ENCODE data around the gene CDH23.

The CDH23 gene

GRCh38 chr10:71565284-71566000, 168.7 kb downstream of the CDH23 start:
- no peak for DNase-seq (ENCODE audit: low read depth)

DNA sequence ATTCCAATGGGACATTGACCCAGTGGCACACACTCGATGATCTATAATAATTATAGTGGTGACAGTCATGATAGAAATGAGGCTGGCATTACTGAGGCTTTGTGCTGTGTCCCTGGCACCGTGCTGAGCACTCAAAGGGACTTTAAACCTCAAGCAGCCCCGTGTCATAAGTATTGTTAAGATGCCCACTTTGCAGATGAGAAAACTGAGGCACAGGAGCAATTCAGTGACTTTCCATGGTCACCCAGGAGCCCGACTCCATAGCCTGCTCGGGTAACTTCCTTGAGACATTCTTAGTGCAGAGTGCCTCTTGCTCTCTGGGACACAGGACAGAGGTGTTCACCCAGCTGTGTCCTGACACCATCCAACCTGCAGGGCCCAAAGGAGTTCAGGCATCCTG, 170.3 kb downstream of the CDH23 start:
- no peak for DNase-seq (ENCODE audit: low read depth)

- no peak for DNase-seq (ENCODE audit: low read depth)
Measured at GRCh38 chr10:71568896-71569492, 172.3 kb downstream of the CDH23 start.

DNA sequence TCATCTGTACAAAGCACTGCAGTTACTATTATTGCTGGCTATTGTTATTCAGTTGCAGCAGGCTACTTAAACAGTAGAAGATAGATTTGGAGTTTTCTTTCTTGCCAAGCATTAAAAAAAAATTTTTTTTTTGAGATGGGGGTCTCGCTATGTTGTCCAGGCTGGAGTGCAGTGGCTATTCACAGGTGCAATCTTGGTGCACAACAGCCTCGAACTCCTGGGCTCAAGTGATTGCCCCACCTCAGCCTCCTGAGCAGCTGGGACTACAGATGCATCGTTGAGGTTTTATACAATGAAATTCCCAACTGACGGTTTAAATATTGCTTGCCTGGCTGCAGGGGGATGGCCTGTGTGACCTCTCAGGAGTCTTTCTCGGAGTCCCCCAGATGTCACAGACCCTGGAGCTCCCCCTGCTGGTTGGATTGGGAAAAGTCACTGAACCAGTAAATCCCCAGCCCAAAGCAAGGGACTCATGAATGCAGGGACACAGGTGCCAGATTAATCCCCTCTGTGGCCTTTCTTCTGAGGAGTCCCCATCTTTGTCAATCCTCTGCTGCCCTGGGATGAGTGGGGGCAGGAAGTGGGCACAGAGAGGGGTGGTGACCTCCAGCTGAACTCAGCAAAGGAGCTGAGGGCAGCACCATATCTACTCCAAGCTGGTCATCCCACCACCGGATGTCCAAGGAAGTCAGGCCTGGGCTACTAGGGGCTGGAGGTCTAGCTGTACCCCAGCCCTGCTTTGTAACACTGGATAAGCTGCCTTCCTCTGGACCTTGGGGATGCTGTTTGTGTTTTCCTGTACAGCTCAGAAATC, 173.3 kb downstream of the CDH23 start:
- no peak for DNase-seq (ENCODE audit: low read depth)

DNA sequence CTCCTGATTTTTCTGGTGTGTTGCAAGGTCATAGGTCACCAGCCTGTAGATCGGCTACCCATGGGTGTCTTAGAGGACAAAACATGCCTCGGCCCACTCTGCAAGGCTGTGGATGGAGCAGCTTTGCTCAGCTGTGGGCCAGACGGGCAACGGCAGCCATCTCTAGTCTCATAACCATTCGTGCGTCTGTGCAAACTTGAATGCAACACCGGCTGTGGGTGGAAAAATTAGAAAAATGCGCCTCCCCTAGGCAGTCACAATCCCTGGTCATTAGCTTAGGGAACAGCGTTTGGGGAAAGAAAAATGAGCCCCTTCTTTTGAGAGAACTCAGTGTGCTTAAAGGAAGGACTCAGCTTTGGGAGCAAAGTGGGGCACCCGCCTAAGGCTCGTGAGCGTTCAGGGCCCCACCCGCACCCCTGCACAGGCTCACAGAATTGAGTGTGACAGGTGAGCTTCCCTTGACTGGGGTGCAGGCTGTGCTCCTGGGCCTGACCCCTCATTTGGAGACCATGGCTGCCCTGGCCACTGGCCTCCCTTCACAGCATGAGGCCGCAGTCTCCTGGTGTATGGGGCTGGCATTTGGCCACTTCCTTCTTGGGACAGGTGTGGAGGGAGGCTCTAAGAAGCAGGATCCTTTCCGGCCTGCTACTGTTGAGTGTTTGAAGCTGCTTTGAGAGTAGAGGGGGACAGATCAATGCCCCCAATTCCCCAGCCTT, 174.9 kb downstream of the CDH23 start:
- DNase-seq (ENCODE audit: low read depth), result no peak

GRCh38 chr10:71572962-71573361, 176.2 kb downstream of the CDH23 start:
- DNase-seq (ENCODE audit: low read depth), result no peak

GRCh38 chr10:71573562-71574518, 177.1 kb downstream of the CDH23 start:
- DNase-seq (ENCODE audit: low read depth), result no peak

DNA sequence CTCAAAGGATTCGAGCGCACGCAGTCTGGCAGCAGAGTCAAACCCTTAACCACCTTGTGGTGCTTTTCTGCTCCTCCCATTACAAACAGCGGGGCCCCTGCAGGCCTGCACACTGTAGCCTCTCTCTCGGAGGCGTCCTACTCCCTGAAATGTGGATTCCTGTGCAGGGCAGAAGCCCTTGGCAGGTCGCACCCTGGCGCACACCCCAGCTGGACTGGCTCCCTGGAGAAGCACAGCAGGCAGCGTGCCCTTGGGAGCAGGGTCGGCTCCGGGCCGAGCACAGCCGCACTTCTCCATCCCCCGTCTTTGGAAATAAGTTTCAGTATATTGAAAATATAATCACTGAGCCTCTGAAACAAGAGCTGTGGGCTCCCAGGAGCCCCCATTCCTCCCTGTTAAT, 178.7 kb downstream of the CDH23 start:
- DNase-seq (ENCODE audit: low read depth), result no peak

- DNase-seq (ENCODE audit: low read depth), result no peak
Measured at GRCh38 chr10:71575934-71576801, 179.4 kb downstream of the CDH23 start.

DNA sequence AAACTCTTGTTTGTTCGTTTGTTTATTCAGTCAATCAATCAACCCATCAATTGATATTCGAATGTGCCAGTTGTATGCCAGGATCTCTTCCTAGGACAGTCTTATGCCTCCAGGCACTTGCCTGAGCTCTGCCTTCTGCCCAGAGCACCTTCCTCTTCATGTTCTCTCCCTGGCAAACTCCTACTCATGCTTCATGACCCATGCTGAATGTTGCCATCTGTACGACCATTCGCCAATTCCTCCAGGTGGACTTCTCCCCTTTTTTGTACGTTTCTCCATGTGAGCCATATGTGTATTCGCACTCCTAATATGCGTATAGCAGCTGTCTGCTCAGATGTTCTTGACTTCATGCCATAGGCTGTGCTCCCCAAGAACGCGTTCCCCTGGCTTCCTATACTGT, 180.1 kb downstream of the CDH23 start:
- no peak for DNase-seq (ENCODE audit: low read depth)

DNA sequence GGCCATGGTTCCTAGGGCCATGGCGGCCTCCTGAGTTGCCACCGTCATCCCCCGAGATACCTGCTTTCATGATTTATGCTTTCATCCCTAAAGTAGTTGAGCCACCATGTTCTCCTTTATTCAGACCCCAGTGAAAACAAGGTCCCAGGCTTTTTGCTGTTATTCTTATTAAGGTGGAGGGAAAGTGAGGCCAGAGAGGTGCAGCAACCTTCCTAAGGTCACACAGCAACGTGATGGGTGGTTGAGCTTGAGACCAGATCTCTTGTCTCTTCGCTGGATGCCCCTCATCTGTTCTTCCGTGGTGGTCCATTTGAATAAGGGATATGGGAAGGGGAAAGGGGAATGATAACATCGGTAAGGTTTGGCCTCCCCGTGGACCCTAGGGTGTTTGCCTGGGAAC, 180.6 kb downstream of the CDH23 start:
- DNase-seq (ENCODE audit: low read depth), result no peak

GRCh38 chr10:71578069-71578468, 181.3 kb downstream of the CDH23 start:
- DNase-seq (ENCODE audit: low read depth), result no peak

GRCh38 chr10:71579668-71580067, 182.9 kb downstream of the CDH23 start:
- DNase-seq (ENCODE audit: low read depth), result no peak

- no peak for DNase-seq (ENCODE audit: low read depth)
Measured at GRCh38 chr10:71580415-71580814, 183.7 kb downstream of the CDH23 start.

DNA sequence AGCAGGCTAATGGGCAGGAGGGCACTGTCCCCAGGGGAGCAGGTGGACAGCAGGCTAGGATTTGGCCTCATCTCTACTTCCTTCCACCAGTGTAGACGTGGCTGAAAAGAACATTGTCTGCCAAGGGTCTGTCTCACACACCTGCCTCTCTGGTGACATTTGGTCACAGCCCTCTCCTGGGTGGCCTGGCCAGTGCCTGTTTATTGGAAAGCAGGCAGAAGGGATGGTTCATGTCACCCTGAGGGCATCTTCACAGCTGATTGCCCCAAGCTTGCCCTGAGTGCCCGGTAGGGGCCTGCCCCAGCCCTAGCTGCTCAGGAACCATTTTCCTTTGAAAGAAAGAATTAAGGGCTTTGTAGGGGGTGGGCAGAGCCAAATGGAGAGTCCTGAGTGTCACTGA, 184.2 kb downstream of the CDH23 start:
- no peak for DNase-seq (ENCODE audit: low read depth)

DNA sequence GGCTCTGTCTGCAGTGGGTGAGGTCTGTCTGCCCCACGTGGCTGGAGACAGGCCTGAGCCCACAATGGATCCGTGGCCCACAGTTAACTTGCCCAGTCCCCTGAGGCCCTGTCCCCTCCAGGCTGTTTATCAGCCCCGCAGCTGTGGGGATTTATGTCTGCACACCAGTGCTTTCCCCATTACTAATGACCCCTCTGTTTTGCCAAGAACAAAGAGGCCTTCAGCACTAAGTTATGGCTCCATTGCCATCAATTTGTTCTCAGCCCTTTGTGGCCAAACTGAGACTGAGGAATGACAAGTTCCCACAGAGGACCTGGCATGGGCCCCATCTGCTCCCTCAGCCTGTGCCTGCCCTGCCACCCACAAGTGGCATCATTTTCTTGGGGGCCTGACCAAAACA, 184.7 kb downstream of the CDH23 start:
- no peak for DNase-seq (ENCODE audit: low read depth)

- no peak for DNase-seq (ENCODE audit: low read depth)
Measured at GRCh38 chr10:71582019-71582418, 185.3 kb downstream of the CDH23 start.

DNA sequence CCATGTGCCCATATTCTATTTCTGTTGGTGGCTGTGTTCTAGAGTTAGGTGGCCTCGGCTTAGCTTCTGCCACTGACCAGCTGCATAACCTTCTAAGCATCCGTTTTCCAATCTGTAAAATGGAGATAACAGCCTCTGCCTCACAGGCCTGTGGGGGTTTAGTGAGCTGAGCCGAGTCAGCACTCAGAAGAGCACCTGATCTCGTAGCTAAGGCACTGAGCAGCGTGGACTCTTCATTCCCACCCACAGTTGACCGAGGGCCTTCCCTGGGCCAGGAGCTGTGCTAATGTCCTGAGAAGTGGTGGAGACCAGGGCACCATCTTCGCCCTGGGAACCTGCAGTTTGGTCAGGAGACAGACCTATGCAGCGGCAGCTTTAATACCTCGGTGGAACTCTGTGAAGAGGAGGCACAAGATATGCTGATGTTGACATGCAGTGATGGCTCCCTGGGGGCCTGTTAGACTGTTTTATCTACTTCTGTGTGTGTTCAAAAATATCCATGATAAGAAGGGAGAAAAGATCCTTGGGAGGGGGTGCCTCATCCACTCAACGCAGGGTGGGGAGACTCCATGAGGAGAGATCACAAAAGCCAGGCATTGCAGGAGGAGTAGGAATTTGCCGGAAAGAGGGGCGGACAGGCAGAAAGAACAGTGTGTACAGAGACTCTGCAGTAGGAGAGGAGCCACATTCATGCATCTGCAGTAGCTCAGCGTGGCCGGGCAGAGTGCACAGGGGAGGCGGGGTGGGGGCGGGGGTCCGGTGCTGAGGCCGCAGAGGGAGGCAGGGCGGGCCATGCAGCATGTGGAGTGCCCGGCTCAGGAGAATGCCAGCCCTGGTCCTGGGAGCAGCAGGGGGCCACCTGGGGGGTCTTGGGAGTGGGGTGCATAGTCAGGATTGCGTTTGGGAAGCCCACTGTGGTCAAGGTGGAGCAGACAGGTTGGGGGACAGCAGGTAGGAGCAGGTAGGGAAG, 186.1 kb downstream of the CDH23 start:
- DNase-seq (ENCODE audit: low read depth), result no peak

- DNase-seq (ENCODE audit: low read depth), result no peak
Measured at GRCh38 chr10:71584461-71584860, 187.7 kb downstream of the CDH23 start.
